GM18873 (cell line): Measurements from ENCODE around the gene SLC25A46.
"Not testable (repeated sequence)": the region's sequence is repeated elsewhere in the genome, so short reads cannot be mapped to it uniquely, and the experiment has no call there.

Experiments used
- ATAC-seq: cut with Tn5 transposase; IDR thresholded peaks from one replicate; pipeline ENCODE4 v1.9.1; 2021; ENCODE audit warnings: mild to moderate bottlenecking, moderate library complexity, moderate number of reproducible peaks; ENCODE audit not compliant: unreplicated experiment, low FRiP score

The SLC25A46 gene

GRCh38 chr5:110738812-110739651 is at the start of gene SLC25A46:
Gene SLC25A46 (plus strand): TSS chr5:110739007. CDS start chr5:110739120, 113 bp downstream.
- ATAC-seq, result peak; percentile 96

- not testable (repeated sequence) for ATAC-seq
These were observed 48.2 kb upstream of the SLC25A46 start for GRCh38 chr5:110690587-110690986.

GRCh38 chr5:110692669-110693068 is 46.1 kb upstream of the SLC25A46 start:
- ATAC-seq, result not testable (repeated sequence)

- ATAC-seq, result no peak
These were observed 36.5 kb upstream of the SLC25A46 start for GRCh38 chr5:110702300-110702699.

GRCh38 chr5:110702704-110703103 is 36.1 kb upstream of the SLC25A46 start:
- ATAC-seq, result no peak

GRCh38 chr5:110703481-110703880 is 35.3 kb upstream of the SLC25A46 start:
- no peak for ATAC-seq

GRCh38 chr5:110705349-110705748 is 33.5 kb upstream of the SLC25A46 start:
- ATAC-seq, result no peak

GRCh38 chr5:110707260-110707844 is 31.5 kb upstream of the SLC25A46 start:
- ATAC-seq, result no peak

GRCh38 chr5:110716247-110717245 is 22.3 kb upstream of the SLC25A46 start:
- ATAC-seq, result peak; percentile 99

- ATAC-seq, result no peak
These were observed 20.5 kb upstream of the SLC25A46 start for GRCh38 chr5:110718311-110718710.

GRCh38 chr5:110726249-110727024 is 12.4 kb upstream of the SLC25A46 start, which contains the start of gene TMEM232:
Gene TMEM232 (minus strand): TSS chr5:110726671. CDS start chr5:110667352, 59,319 bp downstream.
- no peak for ATAC-seq

- ATAC-seq, result no peak
These were observed 11.8 kb upstream of the SLC25A46 start for GRCh38 chr5:110727025-110727314.

- ATAC-seq, result not testable (repeated sequence)
These were observed 7.3 kb upstream of the SLC25A46 start for GRCh38 chr5:110731499-110731898.

GRCh38 chr5:110734101-110734500 is 4.7 kb upstream of the SLC25A46 start:
- ATAC-seq, result no peak

- no peak for ATAC-seq
These were observed 3.3 kb upstream of the SLC25A46 start for GRCh38 chr5:110735556-110735955.

- ATAC-seq, result no peak
These were observed 2.1 kb upstream of the SLC25A46 start for GRCh38 chr5:110736753-110737152.

GRCh38 chr5:110738503-110738811 is 350 bp upstream of the SLC25A46 start:
- peak; percentile 55 for ATAC-seq

- ATAC-seq, result peak; percentile 98
These were observed 13.3 kb downstream of the SLC25A46 start for GRCh38 chr5:110751902-110752762.

GRCh38 chr5:110752953-110753352 is 14.1 kb downstream of the SLC25A46 start:
- ATAC-seq, result peak; percentile 22
